ENCODE measurements around the gene PELI2.

GRCh38 chr14:56127156-56127555 lies 8.9 kb downstream of the PELI2 start:
- no peak for TF ChIP-seq CTCF (IDR thresholded peaks at IDR 0.05; ENCODE audit: poor library complexity)
- no peak for TF ChIP-seq EZH2phosphoT487 (IDR thresholded peaks at IDR 0.05; ENCODE audit: low read depth, severe bottlenecking, unreplicated experiment)

All from hepatocyte (in vitro differentiated cells).